Stimulated activated naive CD4-positive, alpha-beta T cell (primary cell): Measurements from ENCODE around the gene ENTPD7.

Source experiments
- DNase-seq, 6 experiments: peaks; one replicate each; lab custom pipeline; 2025; lab: John Stamatoyannopoulos, UW

The ENTPD7 gene

DNA sequence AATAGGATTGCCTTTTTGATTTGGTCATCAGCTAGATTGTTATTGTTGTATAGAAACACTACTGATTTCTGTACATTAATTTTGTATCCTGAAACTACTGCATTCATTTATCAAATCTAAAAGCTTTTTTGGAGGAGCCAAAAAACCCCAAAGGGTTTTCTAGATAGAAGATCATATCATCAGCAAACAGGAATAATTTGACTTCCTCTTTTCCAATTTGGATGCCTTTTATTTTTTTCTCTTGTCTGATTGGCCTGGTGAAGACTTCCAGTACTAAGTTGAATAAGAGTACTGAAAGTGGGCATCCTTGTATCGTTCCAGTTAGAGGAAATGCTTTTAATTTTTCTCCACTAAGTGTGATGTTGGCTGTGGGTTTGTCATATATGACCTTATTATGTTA, 10.6 kb upstream of the ENTPD7 start:
- DNase-seq: no peak

DNA sequence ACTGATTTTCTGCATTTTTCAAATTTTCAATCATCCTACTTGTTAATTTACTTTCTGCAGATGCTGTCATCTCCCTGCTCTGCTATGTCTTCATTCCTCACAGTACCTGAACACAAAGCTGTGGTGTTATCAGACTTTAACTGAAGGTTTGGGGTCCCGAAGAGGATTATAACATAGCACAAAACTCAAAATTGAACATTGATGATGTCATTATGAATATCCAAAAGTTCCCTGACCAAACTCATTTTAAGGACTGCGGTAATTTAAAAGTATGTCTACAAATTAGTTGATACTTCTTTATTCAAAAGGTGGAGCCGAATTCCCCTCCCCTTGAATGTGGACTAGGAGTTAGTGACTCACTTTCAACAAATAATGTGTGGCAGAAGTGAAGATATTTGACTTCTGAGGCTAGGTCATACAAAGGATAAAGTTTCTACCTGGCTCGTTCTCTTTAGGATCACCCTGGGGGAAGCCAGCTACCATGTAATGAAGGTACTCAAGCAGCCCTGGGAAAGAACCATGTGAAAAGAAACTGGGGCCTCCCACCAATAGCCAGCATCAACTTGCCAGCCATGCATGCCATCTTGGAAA, 6.4 kb upstream of the ENTPD7 start:
- DNase-seq: no peak

DNA sequence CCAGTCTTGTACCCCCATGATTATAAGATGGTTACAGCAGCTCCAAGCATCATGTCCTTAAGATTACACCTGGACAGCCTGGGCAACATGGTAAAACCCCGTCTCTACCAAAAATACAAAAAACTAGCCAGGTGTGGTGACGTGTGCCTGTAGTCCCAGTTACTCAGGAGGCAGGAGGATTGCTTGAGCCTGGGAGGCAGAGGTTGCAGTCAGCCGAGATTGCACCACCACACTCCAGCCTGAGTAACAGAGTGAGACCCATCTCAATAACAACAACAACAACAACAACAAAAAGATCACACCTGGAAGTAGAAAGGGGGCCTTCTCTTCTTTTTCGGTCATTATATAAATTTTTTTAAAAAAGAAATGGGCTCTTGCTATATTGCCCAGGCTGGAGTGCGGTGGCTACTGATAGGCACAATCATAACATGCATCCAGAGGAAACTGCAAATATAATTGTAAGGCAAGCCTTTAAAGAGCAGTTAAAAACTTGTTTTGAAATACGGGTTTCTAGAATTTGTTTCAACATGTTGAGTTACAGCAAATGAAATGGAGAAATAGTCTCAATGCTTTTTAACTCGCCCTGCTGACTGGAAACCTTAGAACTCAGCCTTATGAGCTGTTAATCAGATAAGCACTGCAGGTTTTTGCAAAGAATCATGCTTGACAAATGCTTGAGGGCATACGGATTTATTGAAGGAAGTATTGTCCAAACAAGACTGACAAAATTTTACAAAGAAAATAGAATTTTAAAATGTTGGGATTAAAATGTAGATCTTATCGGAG, 4.7 kb upstream of the ENTPD7 start:
- no peak for DNase-seq

DNA sequence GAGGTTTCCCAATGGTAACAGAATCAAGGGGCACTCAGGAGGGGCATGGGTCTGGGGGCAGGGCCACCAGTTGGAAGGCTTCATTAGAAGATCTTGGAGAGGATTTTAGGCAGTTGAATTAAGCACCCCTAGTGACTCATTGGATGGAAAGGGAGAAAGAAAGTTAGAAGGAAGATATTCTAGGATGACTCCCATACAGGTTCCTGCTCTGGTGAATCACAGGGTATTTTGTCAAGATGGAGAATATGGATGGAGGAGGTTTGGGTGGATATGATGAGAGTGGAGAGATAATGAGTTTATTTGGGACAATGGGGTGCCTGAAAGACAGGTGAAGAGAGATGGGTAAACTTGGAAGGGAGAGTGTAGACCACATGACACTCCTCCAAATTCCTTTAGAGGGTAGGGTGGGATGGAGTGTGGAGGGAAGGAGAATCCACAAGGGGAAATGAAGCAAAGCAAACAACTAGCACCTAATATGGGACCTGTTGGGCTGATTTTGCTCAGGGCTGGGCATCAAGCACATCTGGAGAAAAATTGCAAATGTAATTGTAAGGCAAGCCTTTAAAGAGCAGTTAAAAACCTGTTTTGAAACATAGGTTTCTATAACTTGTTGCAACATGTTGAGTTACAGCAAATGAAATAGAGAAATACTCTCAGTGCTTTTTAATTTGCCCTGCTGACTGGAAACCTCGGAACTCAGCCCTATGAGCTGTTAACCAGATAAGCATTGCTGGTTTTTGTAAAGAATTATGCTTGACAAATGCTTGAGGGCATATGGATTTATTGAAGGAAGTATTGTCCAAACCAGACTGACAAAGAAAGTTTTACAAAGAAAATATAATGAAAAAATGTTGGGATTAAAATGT, 2.9 kb upstream of the ENTPD7 start:
- DNase-seq: no peak

DNA sequence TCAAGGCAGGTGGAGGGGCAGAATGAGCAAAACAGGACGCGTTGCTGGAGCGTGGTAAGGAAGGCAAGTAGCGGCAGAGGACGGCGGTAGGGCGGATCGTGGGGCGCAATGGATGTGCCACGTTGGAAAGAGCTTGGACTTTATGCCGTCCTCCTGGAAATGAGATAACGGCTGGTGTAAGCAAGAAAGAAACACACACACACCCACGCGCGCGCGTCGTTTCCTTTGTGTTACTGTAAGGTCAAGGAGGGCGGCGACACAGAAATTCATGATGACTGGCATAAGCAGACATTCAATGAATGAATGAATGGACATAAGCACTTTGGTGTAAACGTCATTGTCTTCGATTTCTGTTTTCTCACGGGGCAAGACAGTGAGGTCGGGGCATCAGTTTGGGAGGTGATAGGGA, 683 bp upstream of the ENTPD7 start:
- peak in 4 of 6 experiments; percentile 6 to 36 (median 18) for DNase-seq

DNA sequence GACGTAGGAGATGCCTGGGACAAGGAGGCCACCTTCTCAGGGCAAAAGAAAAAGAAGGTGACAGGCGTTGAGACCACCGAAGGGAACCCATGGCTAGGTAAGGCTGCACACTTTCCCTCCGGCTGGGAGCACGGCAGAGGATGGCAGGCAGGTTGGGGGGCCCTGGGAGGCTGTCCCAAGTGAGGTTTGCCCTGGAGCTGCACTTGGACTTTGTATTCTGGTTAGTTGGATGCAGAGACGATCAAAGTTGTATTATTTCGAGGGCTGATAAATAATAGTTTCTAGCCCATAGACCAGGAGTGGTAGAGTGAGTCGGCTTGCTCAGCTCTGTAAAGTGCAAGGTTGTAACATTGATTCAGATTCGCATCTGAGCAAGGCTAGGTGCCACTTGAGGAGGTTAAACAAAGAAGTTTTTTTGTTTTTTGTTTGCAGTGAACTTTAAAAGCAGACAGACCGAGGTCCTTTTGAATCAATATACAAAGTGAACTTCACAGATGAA, 608 bp downstream of the ENTPD7 start:
- peak in 2 of 6 experiments; percentile 7 to 20 for DNase-seq

DNA sequence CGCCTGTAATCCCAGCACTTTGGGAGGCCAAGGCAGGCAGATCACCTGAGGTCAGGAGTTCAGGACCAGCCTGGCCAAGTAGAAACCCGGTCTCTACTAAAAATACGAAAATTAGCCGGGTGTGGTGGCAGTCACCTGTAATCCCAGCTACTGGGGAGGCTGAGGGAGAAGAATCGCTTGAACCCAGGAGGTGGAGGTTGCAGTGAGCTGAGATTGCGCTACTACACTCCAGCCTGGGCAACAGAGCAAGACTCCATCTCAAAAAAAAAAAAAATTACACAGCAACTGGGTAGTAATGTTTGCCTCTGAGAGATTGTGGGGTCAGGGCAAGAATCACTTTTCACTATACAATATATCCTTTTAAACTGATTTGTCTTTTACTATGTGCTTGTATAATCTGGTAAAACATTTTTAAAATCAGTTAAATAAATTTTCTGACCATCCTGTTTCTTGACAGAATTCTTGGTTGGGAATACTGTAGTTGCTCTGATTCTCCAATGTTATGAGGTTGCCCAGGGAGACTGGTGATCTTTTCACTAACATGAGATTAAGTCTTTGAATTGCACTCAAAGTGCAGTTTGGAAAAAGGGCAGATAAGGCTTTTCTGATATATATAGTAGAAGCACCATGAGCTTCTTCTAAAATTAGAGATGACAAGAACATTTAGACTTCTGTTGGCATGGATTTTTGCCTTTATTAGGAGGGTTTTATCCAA, 1.5 kb downstream of the ENTPD7 start:
- no peak for DNase-seq

DNA sequence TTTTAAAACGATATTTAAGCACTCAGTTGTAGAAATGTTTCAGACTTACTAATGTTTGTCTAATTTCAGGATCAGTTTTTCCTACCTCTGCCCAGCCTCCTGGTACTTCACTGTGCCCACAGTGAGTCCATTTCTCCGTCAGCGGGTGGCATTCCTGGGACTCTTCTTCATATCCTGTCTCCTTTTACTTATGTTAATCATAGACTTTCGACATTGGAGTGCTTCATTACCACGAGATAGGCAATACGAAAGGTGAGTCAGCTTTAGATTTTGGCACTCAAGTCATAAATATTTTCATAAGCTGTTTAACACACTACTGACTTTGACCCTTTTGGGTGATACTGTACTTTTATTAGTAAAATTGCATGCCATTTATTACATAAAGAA, 2.1 kb downstream of the ENTPD7 start:
- DNase-seq: no peak

DNA sequence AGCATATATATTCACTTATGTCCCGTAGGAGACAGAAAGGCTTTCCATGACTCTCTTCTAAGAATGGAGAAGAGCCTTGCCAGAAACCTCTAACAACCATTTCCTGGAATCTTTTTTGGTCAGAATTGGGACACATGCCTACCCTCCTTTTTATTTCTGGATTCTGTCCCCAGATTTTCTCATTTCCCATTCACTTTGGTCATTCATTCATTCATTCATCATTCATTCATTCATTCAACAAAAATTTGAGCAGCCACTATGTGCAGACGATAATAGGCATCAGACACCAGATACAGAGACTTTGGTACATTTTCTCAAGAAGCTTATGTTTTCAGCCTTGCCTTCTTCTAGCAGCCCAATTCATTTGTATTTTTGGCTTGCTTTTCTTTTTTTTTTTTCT, 6.0 kb downstream of the ENTPD7 start:
- no peak for DNase-seq

DNA sequence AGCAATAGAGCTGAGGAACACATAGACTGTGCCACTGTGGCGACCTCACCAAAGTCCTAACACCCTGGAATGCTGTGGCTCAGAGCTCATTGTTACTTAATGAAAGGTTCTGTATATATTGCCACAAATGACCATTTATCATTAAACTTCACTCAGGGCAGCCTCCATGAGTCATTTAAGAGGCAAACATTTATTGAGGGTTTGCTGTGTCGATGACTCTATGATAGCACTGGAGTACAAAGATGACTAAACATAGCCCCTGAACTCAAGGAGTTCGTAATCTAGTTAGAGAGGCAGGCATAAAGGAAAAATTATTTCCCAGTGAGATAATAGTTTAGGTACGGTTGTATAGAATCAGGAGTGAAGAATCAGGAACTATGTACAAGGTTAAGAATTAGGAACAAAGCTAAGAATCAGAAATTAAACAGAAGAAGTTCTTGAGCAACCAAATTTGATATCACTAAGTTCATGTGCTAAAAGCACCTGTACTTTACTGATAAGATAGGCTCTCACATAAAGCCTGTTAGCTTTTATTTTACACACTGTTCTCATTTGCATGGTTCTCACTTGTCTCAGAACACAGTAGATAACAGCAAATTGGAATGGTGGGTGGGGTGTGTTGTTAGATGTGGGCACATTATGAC, 7.9 kb downstream of the ENTPD7 start:
- DNase-seq: no peak

DNA sequence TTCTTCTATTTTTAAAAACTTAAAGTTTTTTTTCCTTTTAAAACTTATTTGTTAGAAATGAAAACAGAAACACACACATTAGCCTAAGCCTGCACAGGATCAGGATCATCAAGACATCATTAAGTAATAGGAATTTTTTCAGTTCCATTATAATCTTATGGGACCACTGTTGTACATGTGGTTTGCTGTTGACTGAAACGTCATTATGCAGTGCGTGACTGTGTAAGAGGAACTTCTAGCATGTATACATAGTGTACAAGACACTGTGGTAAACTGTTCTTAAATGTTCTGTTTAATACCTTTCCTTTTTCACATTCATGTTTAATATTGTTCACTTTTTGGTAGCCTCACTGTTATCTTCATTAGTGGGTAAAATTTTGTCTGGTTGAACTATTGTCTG, 12.1 kb downstream of the ENTPD7 start:
- DNase-seq: no peak

DNA sequence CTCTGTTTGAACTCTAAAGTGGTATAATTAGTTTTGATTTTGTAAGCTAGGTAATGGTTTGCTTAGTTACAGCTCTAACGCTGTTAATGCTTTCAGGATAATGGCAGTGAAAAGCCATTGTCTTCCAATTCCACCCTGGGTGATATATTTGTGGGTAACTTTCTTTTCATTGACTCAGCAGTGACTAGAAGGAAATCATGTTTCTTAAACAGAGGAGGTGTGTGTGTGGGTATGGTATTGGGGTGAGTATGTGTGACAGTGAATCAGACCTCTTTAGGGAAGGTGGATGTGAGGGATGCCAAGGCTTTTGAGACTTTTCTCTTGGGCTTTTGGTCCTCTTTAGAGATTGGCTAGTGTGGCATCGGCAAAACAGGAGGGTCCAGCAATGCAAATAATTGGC, 13.6 kb downstream of the ENTPD7 start:
- DNase-seq: no peak

DNA sequence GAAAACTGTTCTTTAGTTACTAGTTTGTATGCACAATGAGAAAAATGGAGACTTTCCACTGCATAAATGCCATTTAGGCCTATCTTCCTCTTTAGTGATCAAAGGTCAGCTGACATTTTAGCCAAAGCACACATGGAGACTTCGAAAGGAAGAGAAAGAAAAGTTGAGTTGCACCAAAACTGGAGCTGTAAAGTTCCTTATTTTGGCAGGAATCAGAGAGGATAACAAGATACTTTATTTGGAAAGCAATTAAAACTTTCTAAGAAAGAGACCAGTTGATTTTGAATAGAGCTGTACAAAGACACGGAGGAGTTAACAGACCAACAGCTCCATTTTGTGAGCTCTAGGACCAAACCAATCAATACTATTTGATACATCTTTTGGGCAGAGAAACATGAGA, 14.2 kb downstream of the ENTPD7 start:
- no peak for DNase-seq

DNA sequence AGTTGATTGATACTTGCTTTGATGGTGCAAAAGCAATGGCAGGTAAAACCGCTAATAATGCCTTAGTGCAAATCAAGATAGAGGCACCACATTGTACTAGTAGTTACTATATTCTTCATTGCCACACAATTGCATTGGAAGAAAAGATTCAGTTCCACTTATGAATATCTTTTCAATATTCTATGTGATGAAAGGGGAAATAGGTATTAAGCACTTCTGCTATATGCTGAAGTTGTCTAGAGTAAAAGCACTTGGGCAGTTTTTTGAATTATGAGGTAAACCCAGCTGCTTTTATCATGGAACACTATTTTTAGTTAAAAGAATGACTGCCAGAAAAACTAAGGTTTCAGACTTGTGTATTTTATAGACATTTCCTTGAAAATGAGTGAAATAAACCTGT, 15.5 kb downstream of the ENTPD7 start:
- DNase-seq: no peak

DNA sequence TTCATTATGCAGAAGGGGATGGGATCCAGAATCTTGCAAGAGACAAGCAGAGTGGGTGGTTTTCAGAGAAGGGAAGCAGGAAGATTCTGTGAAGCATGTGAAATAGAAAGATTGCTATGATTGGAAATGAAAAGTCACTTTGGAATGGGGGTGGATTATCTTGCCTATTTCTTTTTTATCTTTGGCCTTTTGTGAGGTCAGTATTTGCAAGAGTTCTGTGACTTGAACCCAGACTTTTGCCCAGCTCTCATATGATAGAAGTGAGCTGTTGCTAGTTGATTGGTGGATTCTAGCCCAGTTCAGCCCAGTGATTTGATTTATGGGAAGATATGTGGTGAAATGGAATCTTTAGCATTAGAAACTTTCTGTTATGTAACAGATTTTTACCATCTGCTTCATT, 17.1 kb downstream of the ENTPD7 start:
- DNase-seq: no peak

DNA sequence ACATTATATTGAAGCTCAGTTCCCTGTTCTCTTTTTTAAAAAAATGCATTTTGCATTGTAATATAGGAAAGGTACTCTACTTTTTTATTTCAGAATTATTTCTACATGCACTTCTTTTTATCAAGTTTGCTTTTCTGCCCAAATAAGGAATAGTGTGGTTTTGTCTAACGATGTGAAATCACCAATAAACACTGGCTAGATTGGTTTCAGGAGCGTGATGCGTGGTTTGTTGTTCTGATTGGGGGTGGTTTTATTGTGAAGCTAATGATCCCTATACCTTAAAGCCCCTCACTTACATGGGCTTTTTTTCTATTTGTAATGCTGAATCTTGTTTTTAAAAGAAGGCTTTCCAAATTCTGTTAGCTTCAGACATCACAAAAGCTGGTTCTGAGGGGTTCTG, 17.6 kb downstream of the ENTPD7 start:
- DNase-seq: no peak

DNA sequence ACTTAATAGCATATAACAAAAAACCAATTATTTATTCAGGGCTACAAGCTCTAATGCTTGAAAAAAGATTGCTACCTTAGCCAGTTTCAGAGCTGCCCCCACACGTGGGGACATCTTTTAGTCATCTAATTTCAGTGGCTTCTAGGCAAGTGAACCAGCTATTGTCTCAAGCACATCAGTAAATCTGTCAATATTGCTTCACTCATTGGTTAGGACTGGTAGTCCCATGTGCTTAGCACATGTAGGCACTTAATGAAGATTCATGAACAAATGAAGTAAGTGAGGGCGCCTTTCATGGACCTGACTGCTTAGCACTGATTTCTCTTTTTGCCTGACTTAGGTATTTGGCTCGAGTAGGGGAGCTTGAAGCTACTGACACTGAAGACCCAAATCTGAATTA, 19.6 kb downstream of the ENTPD7 start:
- no peak for DNase-seq

DNA sequence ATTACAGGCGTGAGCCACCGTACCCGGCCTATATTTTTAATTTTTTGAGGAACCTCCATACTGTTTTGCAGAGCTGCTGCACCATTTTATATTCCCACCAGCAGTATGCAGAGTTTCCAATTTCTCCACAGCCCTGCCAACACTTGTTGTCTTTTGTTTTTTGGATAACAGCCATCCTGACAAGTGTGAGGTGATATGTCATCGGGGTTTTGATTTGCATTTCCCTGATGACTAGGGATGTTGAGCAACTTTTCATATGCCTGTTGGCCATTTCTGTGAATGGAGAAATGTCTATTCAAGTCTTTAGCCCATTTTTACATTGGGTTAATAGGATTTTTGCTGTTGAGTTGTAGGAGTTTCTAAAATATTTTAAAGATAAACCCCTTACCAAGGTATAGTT, 22.2 kb downstream of the ENTPD7 start:
- no peak for DNase-seq

DNA sequence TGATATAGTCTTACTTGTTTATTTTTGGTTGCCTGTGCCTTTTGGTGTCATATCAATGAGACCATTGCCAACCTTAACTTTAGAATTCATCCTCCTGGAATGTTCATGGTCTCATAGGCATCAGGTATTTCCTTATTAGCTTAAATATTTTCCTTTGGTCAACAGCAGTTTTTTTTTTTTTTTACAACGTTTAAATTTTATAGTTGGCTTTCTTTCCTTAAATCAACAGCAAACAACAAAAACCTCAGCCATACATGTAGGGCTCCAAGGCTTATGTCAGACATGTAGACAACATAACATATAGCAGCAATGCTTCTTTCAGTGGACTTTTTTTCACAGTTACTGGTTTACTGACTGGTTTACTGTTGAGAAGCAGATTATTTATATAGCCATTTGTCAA, 22.7 kb downstream of the ENTPD7 start:
- DNase-seq: no peak

DNA sequence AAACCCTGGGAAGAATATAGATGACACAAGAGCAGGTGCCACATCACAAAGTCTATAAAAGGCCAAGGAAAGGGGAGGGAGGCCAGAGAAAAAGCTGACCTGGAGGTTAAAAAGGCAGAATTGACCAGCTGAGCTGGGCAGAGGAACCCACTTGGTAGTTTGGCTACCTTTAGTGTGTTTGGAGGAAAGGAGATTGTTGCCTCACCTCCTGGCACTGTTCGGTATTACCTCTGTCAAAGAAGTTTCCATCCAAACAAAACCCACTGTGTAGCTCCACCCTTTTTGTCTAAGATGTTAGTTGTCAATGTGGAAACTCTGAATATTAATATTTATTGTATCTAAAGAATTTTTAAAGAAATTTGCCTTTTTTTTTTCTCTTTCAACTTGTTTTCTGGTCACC, 23.4 kb downstream of the ENTPD7 start:
- DNase-seq: no peak

DNA sequence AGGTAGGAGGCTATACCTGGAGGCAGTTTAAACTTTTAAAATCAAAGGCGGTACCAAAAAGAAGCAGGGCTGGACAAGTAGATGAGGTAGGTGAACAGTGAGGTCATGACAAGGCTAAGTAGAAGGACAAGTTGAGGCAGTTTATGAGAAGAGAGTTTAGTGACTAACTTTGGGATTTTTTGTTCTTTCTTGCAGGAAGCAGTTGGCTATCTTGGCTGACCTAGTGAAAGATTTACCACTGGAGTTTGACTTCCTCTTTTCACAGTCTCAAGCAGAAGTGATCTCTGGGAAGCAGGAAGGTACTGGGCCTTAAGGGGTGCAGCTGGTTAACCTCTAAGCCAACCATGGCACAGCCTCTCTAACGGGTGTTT, 26.3 kb downstream of the ENTPD7 start:
- no peak for DNase-seq

DNA sequence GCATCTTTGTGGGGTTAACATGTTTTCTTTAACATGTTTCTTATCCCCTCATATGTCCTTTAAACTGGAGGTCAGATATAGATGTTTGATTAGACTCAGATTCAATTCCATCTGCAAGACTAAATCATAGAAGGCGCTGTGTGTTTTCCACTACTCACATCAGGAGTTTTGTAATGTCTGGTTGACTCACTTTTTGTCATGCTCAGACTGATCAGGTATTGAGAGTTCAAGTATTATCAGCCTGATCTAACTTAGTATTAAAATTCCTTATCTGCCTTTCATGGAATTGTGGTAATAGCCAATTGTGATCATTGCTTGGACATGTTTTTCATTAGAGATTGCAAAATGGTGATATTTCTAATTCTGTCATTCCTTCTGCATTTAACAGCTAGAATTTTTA, 30.2 kb downstream of the ENTPD7 start:
- no peak for DNase-seq
